Activated T-cell treated with anti-CD3 and anti-CD28 coated beads, Interleukin-2, amount 50 U/mL, for 1 hour (primary cell): Measurements from ENCODE around the gene ZNF385A.

Experiments
- DNase-seq: peaks from one replicate; pipeline ENCODE4 v3.0.0-alpha.2; 2020

Gene ZNF385A

DNA sequence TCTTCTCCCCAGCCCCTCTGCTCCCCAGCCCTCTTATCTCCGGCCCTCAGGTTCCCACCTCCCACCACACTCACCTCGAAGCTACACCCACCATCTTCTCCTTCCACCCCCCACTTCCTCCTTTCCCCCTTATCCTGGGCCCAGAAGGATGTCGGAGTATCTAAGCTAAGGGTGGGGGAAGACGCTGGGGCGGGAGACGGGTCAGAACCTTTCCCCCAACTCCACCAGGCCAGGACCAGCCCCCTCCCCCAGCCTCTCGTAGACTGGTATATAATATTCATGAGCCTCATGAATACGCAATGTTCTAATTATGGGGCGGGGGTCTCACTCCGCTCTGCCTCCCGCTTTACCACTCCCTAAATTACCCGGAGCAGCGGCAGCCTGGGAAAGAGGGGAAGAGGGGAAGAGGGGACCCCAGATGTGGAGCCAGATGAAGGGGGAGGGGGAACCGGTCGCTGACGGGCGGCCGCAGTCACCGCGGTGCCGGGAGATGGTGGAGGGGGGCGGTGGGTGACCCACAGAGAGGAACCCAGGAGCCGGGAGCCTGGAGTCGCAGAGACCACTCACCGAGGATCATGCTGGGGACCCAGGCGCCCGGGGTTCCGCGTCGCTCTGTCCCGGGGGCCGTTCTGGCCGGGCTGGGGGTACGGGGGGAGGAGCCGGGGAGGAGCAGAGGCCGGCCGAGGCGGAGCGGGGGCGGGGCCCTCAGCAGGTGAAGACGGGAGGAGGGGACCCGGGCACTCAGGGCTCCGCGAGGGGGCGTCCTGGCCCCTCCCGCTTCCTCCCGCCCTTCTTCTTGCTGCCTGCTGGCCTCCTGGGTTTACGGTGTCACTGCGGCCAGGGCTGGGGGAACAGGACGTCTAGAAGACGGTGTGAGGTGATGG lies 6.4 kb upstream of the ZNF385A start:
- DNase-seq = peak; percentile 74

DNA sequence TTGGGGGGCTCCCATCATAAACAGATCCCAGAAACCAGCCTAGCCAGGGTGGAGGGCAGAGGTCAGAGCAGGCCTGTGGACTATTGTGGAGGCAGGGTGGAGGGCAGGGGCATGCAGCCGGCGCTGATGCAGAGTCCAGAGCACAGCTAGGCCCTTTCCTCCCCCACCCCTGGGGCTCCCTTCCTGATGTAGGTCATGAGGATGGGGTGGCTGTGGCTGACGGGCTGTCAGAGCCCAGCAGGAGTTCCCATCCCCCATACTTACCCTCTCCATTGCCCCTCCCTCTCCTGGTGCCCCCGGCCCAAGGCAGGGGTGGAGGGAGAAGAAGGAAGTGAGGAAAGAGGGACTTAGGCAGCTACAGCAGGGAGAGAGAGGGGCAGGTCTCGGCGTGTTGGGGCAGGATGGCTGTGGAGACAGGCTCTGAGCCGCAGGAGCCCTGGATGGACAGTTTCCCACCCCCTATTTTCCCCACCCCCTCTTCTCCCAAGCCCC lies 5.7 kb upstream of the ZNF385A start:
- DNase-seq = no peak

DNA sequence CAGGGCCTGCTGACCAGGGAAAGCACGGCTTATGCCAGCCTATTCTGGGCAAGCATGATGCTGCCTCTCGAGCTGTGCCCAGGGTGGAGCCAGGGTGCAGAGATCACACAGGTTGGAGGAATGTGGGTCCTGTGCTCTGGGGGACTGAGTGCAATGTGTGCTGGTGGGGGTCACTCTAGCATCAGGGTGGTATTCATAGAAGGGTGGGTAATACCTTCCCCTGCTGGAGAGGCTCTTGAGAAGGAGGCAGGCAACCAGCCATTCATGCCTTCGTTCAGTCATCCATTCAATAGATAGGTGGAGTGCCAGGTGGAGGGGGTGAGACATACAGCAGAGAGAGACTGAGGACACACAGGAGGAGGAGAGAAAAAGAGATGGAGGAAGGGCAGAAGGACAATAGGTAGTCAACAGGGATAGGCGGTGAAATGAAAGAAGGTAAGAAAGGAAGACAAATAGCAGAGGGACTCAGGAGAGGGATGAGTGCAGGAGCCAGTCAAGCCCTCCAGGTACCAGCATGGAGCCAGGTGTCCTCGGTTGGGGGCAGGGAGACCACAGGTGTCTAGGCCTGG lies 5.2 kb upstream of the ZNF385A start:
- DNase-seq = no peak

DNA sequence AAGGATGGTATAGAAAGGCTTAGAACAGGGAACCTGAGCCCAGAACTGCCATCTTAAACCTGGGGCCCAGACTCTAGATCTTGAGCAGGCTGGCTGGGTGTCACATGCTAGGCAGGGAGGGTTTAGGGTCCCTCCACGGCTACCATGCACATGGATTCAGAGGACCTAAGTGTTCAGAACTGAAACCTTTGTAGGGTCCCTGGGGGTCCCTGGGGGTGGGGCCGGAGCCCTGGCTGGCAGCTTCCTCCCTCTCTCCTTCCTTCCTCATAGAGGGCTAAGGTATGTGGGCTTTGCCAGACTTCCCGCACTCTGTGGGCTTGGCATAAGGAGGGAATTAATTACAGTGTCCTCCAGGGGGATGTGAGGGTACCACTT lies 4.6 kb upstream of the ZNF385A start:
- no peak for DNase-seq

DNA sequence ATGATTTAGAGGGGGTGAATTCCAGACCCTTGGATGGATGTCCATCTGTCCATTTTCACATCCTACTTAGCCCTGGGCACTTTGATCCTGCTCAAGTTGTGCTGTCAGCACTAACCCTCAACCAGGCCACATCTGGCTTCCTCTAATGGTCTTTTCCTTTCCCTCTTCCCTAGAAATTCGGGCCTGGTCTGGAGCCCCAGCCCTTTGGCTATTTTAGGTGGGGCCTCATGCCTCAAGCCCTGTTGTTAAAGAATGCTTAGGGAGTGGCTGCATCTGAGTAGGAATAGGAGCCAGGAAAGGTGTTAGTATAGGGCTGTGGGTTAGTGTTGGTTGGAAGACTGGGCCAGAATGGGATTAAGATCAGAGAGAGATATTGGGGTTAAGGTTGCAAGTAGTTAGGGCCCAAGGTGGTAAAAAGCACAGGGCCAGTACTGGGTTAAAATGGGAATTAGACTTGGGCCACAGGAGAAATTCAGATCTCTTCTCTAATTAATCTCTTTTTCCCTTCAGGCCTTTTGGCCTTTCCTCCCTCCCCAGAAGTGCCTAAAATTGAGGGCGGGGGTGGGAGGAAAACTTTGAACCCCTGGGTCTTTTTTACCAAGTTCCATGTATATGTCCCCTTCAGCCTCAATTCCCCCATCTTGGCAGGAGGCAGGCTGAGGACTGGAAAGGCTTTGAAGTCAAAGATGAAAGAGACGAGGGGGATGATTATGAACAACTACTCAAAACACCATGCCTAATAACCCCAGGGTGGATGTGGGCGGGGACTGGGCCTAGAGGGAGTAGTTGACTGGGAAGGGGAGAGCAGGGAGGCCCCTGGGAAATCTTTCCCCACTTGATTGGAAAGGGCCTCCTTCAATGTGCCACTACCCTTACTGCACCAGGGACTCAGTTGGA lies 4.0 kb upstream of the ZNF385A start:
- DNase-seq = no peak

DNA sequence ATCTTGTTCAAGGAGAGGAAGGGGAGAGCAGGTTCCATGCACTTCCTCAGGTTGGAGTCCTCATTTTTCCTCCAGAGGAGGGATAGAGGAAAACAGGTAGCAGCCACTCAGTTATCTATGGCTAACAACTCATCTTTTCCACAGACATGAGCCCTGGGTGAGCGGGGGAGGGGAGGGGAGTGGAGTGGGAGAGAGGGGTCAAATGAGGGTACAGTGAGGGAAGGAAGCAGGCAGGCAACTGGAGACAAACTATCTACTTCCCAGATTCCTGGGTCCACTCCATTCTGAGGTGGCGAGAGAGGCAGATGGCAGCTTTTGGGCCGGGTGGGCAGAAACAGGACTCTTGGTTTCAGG lies 2.6 kb upstream of the ZNF385A start:
- DNase-seq = no peak

DNA sequence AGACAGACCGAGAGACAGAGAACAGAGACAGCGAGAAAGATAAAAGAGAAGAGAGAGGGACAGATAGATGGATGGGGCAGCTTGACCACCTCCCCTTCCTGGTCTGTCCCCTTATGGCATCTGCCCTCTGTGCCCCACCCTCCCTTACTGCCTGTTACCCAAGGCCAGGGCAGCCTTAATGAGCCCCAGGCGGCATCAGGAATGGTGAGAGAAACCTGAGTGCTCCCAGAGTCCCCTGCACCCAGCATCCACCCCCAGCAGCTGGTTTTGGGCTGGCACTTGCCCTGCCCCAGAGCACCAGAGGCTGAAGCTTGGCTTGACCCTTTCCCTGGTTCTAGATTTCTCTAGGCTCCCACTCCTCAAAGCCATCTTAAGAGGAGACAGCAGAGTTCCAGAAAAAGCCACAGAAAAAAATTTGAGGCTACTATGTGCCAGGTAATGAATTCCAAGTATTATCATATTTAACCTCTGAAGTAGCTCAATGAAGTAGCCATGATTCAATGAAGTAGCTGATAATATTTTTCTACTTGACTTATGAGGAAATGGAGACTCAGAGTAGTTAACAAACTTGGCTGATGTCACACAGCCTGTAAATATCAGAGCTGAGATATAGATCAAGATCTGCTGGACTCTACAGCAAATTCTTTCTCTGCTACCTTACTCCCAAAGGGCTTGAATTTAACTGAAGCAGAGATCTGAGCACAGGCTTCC lies 2.0 kb upstream of the ZNF385A start:
- DNase-seq = no peak

DNA sequence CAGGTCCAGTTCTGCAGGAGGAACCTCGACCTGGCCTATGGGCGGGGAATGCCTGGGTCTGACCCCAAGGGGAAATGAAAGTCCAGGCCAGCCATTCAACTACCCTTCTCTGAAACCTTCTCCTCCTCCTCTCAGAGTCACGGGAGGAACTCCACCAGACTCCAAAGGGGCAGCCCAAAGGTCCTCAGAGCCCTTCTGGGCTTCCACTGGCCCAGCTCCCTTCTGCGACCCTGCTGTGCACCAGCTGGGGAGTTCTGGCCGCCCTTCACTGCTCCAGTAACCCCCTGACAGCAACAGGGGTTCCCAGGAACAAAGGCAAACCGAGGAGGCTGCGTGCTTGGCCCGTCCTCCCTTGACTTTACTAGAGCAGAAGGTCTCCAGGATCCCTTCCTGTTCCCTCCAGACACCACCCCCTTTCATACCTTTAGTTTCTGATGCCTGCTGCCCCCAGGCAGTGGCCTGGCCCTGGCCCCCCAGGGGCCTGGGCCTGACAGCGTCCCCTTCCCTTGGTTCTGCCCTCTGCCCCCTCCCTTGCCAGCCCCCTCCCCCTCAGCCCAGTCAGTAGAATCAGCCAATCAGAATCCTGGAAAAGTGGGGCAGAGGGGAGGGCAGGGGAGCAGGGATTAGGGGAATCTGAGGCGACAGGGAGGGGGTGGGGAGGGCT lies 850 bp upstream of the ZNF385A start:
- no peak for DNase-seq

DNA sequence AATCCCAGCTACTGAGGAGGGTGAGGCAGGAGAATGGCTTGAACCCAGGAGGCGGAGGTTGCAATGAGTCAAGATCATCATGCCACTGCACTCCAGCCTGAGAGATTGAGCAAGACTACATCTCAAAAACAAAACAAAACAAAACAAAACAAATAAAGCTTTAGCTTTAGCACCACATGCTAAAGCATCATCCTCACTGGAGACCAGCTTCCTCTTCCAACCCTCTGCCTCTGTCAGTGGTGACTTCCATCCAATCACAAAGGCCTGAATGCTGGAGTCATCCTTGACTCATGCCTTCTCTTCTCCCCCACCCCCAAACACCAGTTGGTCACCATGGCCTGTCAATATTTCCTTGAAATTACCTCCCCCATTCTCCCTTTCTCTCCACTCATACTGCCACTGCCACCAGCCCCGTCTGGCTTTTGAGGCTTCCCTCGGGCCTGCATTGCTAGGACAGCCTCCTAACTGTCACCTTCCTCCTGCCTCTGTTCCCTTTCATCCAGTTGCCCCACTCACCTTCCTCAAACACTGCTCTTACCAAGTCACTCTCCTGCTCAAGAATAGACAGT lies 1.4 kb downstream of the ZNF385A start:
- no peak for DNase-seq

DNA sequence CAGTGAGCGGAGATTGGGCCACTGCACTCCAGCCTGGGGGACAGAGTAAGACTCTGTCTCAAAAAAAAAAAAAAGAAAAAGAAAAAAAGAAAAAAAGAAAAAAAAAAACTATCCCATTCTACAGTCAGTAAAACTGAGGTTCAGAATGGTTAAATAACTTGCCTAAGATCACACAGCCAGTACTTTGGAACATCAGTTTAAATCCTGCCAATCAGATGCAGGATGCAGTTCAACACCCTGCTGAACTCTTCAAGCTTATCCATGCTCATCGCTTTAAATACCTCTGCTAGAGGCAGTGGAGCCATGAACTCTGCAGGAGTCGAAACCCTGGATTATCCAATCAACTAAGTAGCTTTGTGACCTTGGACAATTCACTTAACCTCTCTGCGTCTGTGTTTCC lies 3.4 kb downstream of the ZNF385A start:
- DNase-seq = no peak

DNA sequence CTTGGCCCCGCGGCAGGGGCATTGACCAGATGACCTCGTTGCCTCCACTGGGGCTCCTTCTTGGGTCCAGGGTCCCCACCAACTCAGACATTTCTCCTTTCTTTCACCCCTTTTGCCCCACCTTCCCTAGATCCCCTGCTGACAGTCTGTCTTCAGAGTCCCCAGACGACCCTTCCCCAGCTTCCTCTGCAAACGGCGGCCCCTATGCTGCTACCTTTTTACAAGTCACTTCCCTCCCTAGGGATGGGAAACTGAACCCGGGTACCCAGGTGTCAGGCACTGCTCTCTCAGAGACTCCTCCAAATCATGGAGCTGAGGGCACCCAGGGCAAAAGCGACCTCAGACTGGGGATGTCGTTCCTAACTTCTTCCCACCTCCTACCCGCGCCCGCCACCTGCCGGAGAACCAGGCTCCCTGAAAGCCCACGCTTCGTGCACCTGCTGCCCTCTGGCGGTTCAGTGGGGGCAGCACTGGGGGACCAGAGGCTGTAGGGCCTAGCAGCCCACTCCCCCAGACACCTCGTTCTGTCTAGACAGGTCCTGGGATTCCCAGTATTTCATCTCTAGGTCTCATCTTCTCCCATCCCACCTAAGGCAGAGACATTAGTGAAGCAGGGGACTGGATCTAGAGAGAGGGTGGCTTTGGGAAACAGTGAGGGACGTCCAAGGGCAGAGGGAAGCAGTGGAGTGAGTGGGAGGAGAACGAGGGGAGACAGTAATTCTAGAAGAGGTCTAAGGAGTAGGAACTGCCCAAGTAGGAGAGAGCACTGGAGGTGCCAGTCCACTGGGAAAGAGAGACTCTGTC lies 4.9 kb downstream of the ZNF385A start:
- DNase-seq = peak; percentile 92

DNA sequence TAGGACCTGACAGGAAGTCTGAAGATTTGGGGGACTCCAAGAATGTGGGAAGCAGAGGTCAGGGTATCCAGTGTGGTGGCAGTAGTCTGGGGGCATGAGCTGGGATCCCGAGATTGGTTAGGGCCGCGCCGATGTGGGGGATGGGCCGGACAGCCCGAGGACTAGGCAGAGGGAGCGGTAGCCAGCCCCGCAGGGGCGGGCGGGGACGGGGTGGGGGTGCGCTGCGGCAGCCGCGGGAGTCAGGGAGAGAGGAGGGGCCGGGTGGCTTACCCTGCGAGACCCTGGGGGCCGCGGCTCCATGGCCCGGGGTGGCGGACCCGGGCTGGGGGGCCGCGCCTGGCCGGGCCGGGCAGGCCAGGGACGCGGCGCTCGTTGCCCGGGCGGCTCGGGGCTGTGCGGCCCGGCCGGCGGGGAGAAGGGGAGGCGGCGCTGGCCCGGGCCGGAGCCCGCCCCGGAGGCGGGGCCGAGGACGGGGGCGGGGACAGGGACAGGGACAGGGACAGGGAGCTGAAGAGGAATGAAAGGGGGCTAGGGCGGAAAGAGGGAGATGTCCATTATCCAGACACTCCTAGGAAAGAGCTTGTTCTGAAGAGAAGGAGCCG lies 5.6 kb downstream of the ZNF385A start:
- peak; percentile 48 for DNase-seq

DNA sequence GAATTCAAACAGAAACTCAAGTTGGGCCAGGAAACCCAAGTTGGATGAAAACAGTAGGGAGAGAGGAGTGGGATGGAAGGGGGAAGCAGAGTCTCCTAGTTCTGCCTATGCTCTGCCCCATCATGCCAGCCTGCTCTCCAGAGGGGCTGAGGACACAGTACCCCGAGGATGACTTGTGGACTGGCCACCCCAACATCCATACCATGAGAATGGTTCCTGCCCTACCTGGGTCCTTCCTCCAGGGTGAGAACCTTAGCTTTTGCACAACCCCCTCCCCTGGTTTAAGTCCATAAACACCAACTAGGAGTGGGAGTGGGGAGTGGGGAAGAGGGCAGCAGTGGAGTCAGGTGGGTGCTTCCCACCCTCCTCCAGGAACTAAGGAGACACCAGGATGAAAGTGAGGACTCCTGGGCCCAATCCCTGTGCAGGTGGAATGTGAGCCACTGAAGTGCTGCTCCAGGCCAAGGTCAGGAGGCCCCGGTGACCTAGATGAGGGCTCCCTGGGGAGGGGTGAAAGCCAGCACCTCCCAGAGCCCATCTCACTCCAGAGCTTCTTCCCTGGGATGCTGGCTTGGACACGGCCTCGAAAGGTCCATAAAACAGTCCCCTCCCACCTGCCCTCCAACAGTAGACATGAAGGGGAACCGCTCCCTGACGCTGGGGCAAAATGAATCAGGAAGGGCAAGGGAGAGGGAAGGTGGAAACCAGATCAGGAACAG lies 6.6 kb downstream of the ZNF385A start:
- DNase-seq = no peak

DNA sequence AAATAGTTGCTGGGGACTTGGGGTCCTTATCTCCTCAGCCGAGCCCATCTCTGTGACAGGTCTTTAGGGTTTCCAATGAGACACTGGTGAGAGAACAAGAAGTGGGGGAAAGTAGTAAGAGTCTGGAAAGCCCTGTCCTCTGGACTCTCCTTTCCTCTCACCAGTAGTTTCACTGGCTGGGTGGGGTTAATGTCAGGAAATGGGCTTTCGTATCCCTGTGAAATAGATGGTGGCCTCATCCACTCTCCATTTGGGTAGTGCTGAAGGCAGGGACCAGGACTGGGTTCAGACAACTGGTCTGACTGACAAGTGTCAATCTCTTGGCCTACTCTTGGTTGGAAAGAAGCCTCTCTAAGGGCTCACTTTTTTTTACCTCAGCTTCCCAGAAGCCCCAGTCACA lies 7.5 kb downstream of the ZNF385A start:
- DNase-seq = no peak

DNA sequence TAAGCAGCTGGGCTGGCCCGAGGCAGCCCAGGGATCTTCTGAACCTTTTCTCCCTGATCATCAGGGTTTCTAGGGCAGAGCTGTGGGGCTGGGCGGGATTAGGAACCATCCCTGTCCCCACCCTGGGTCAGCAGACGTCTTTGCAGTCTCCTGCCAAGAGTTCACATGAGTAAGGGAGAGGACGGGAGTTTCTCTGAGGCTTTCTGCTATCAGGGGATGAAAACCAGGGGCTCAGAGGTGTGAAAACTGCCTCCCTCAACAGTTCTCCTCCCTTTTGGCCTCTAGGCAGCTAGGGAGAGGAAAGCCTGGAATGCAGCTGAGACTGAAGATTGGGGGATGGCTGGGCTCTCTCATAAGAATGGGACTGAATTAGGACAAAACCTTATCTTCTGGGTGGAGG lies 7.9 kb downstream of the ZNF385A start:
- DNase-seq = no peak

DNA sequence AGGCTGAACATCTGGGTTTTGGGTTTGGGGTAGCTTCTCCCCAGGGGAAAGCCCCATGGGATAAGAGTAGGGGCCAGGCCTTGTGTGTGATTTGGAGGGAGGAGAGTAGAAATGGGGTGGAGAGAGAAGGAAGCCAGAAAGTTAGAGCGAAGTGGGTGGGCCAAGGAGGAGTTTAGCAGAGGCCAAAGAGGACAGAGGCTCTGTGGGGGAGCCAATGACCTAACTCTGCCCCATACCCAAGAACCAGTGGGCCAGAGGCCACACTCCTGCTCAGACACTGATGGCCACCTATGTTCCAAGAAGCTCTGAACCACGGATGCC lies 9.3 kb downstream of the ZNF385A start:
- no peak for DNase-seq

DNA sequence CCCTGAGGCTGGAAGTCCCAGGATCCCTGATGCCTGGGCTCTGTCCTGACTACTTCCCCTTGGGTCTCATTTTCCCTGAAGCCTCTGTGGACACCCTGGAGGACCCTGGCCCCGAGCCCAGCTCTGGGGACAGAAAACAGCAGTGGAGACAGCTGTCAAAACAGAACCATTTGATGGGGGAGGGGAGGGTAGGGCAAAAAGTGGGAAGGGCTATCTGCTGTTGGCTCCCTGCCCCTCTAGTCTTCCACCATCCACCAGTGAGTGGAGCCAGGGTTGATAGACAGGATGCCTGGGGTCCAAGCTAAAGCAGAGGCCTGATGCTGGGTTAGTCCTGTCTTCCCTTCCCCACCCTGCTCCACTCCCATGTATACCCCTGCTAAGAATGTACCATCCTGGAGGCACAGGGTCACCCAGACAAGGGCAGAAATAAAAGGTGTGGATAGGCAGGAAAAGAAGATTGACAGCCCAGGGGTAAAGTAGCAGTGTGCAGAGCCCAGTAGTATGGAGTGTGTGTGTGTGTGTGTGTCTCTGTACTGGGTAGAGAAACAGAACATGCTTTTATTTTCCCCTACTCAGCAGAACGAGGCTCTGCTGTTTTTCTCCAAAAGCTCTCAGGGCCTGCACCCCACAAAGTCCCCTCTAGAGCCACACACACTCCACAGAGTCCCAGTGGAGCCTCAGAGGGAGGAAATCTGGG lies 9.8 kb downstream of the ZNF385A start:
- no peak for DNase-seq

DNA sequence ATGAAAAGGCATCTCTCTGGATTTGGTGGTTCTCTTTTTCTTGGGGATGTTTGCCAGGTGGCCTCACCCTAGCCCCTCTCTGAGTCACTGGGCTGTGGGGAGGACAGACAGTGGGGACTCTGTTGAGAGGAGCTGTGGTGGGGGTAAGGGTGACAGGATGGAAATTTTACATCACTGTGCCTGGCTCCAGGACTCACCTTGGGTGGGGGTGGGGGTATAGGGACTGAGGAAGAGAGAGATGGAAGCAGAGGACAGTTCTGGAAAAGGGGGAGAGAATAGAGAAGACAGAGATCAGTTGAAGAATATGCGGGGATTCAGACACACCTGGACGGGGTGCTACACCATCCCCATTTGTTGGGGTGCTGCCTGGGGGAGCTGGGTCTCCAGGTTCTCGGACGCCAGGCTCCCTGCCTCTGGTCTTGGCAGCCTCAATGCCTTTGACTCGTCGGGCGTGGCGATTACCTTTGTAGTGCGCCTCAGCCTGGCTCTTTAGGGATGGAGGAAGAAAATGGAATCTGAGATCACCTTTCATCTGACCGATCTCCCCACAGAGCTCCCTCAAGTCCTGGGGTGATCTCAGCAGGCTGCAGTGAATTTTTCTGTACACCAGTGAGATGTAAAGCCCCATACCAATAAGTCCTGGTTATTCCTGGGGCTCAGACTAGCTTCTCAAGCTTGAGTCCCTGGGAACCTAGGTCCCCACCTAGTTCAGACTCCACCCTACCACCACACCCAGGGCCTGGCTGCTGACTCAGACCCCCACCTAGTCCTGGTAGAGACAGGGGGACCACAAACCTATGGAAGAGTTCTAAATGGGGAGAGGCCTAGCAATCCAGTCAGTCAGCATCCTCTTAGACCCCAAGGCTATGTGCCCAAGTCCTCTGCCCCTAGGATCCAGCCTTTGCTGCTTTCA lies 10.6 kb downstream of the ZNF385A start:
- DNase-seq = no peak
